Stimulated activated CD8-positive, alpha-beta memory T cell treated with anti-CD3 and anti-CD28 coated beads, Interleukin-15, amount 100 ng/mL, for 4 hours (primary cell): ENCODE data around the gene HVCN1.

ENCODE experiments used
- DNase-seq, 2 donors: peaks; one replicate each; pipeline ENCODE4 v3.0.0-alpha.2; 2020; ENCODE audit warnings: low read depth in 2 of 2

The HVCN1 gene

GRCh38 chr12:110699591-110700445, 10.9 kb upstream of the HVCN1 start:
- no peak for DNase-seq

- peak; percentile 35 to 47 for DNase-seq
Measured at GRCh38 chr12:110698171-110698902, 9.4 kb upstream of the HVCN1 start.

- no peak for DNase-seq
Measured at GRCh38 chr12:110697236-110697635, 8.3 kb upstream of the HVCN1 start.

GRCh38 chr12:110696283-110696682, 7.4 kb upstream of the HVCN1 start:
- no peak for DNase-seq

- DNase-seq = no peak
Measured at GRCh38 chr12:110694330-110694901, 5.5 kb upstream of the HVCN1 start.

GRCh38 chr12:110693731-110694130, 4.8 kb upstream of the HVCN1 start:
- DNase-seq = no peak

GRCh38 chr12:110690127-110690430, 1.2 kb upstream of the HVCN1 start:
- DNase-seq = no peak

- peak in 1 of 2 donors; percentile 21 for DNase-seq
Measured at GRCh38 chr12:110689281-110690126, 589 bp upstream of the HVCN1 start.

- no peak for DNase-seq
Measured at GRCh38 chr12:110687396-110688169, 1.3 kb downstream of the HVCN1 start.

- DNase-seq = no peak
Measured at GRCh38 chr12:110686294-110686903, 2.5 kb downstream of the HVCN1 start.

- no peak for DNase-seq
Measured at GRCh38 chr12:110684312-110684836, 4.5 kb downstream of the HVCN1 start.

- no peak for DNase-seq
Measured at GRCh38 chr12:110683888-110684287, 5.0 kb downstream of the HVCN1 start.

- no peak for DNase-seq
Measured at GRCh38 chr12:110680032-110680431, 8.9 kb downstream of the HVCN1 start.

- no peak for DNase-seq
Measured at GRCh38 chr12:110679201-110679600, 9.7 kb downstream of the HVCN1 start.

- DNase-seq = no peak
Measured at GRCh38 chr12:110677982-110678381, 10.9 kb downstream of the HVCN1 start.

GRCh38 chr12:110677206-110677911, 11.6 kb downstream of the HVCN1 start:
- no peak for DNase-seq

GRCh38 chr12:110676171-110676570, 12.7 kb downstream of the HVCN1 start:
- no peak for DNase-seq

- DNase-seq = no peak
Measured at GRCh38 chr12:110670161-110670701, 18.7 kb downstream of the HVCN1 start.

- no peak for DNase-seq
Measured at GRCh38 chr12:110669193-110669502, 19.8 kb downstream of the HVCN1 start.
